Measurements from ENCODE around the gene MAPT.
"Not testable (repeated sequence)": the region's sequence is repeated elsewhere in the genome, so short reads cannot be mapped to it uniquely, and the experiment has no call there.

Gene MAPT

DNA sequence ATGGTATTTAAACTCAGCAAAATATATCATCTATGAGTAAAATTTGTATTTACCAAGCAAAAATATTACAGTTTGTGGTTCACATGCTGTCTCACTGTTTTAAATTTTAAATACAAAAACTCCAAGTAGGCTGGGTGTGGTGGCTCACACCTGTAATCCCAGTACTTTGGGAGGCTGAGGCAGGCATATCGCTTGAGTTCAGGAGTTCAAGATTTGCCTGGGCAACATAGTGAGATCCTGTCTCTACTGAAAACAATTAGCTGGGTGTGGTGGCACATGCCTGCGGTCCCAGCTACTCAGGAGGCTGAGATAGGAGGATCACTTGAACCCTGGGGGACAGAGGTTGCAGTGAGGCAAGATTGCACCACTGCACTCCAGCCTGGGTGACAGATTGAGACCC lies 37.3 kb downstream of the MAPT start:
- no peak for DNase-seq (ENCODE audit: low read depth)
- TF ChIP-seq, protein P1, sequence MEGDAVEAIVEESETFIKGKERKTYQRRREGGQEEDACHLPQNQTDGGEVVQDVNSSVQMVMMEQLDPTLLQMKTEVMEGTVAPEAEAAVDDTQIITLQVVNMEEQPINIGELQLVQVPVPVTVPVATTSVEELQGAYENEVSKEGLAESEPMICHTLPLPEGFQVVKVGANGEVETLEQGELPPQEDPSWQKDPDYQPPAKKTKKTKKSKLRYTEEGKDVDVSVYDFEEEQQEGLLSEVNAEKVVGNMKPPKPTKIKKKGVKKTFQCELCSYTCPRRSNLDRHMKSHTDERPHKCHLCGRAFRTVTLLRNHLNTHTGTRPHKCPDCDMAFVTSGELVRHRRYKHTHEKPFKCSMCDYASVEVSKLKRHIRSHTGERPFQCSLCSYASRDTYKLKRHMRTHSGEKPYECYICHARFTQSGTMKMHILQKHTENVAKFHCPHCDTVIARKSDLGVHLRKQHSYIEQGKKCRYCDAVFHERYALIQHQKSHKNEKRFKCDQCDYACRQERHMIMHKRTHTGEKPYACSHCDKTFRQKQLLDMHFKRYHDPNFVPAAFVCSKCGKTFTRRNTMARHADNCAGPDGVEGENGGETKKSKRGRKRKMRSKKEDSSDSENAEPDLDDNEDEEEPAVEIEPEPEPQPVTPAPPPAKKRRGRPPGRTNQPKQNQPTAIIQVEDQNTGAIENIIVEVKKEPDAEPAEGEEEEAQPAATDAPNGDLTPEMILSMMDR (IDR thresholded peaks at IDR 0.05; ENCODE audit: low read length, missing control alignments) = no peak
- no peak overlapping the region for H3K4me3 ChIP-seq (replicated peaks; ENCODE audit: low read depth, low read length)

- TF ChIP-seq, protein P1 (IDR thresholded peaks at IDR 0.05; ENCODE audit: low read length, missing control alignments) = no peak
- H3K4me3 ChIP-seq (replicated peaks; ENCODE audit: low read depth, low read length) = no peak overlapping the region
- no peak for DNase-seq (ENCODE audit: low read depth)
Observed at GRCh38 chr17:45934044-45934979, 40.0 kb downstream of the MAPT start.

GRCh38 chr17:45935197-45935709 lies 40.9 kb downstream of the MAPT start:
- DNase-seq (ENCODE audit: low read depth) = no peak
- TF ChIP-seq, protein P1 (IDR thresholded peaks at IDR 0.05; ENCODE audit: low read length, missing control alignments) = no peak
- H3K4me3 ChIP-seq (replicated peaks; ENCODE audit: low read depth, low read length) = no peak overlapping the region

- no peak overlapping the region for H3K4me3 ChIP-seq (replicated peaks; ENCODE audit: low read depth, low read length)
- DNase-seq (ENCODE audit: low read depth) = no peak
- TF ChIP-seq, protein P1 (IDR thresholded peaks at IDR 0.05; ENCODE audit: low read length, missing control alignments) = no peak
Observed at GRCh38 chr17:45935710-45936509, 41.6 kb downstream of the MAPT start.

- TF ChIP-seq, protein P1 (IDR thresholded peaks at IDR 0.05; ENCODE audit: low read length, missing control alignments) = no peak
- no peak for DNase-seq (ENCODE audit: low read depth)
- no peak overlapping the region for H3K4me3 ChIP-seq (replicated peaks; ENCODE audit: low read depth, low read length)
Observed at GRCh38 chr17:45936610-45937009, 42.3 kb downstream of the MAPT start.

DNA sequence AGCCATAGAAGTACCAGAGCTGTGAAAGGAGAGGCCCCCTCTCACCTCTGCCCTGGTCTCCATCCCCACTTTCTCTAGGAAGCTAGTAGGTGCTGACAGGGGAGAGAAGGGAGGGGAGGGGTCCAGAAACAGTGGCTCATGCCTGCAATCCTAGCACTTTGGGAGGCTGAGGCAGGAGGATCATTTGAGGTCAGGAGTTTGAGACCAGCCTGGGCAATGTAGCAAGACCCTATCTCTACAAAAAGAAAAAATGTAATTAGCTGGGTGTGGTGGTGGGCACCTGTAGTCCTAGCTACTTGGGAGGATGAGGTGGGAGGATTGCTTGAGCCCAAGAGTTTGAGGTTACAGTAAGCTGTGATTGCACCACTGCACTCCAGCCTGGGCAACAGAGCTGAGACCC lies 42.8 kb downstream of the MAPT start:
- not testable (repeated sequence) for H3K4me3 ChIP-seq (replicated peaks; ENCODE audit: low read depth, low read length); DNase-seq (ENCODE audit: low read depth)

- no peak overlapping the region for H3K4me3 ChIP-seq (replicated peaks; ENCODE audit: low read depth, low read length)
- TF ChIP-seq, protein P1 (IDR thresholded peaks at IDR 0.05; ENCODE audit: low read length, missing control alignments) = no peak
- DNase-seq (ENCODE audit: low read depth) = no peak
Observed at GRCh38 chr17:45939395-45939794, 45.0 kb downstream of the MAPT start.
